Cerebellar cortex (tissue), 1 donor: ENCODE results near the gene CREB5.

Experiments
- DNase-seq: peaks from one replicate; pipeline ENCODE4 v3.0.0-alpha.2; 2015; ENCODE audit warnings: low spot score

The CREB5 gene

DNA sequence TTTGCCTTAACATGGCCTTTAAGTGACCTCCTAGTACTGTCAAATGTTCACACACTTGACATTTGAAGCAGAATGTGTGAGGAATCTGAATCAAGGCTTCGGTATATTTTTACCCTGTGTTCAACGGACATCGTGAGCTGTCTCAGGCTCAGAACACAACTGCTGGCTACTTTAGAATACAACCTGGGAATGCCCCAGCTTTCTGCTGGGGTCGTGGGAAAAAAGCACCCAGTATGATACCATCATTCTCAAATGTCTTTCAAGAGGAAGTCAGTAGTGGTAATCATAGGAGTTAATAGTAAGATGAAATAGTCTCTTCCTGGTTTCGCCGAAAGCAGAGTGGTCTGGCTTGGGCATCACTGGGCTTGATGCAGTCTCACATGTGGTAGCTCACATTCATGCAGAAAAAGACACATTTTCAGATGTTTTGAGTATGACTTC lies 67.2 kb downstream of the CREB5 start:
- DNase-seq, result no peak

- no peak for DNase-seq
Observed at GRCh38 chr7:28480595-28480994, 68.3 kb downstream of the CREB5 start.

- no peak for DNase-seq
Observed at GRCh38 chr7:28481091-28481926, 69.0 kb downstream of the CREB5 start.

DNA sequence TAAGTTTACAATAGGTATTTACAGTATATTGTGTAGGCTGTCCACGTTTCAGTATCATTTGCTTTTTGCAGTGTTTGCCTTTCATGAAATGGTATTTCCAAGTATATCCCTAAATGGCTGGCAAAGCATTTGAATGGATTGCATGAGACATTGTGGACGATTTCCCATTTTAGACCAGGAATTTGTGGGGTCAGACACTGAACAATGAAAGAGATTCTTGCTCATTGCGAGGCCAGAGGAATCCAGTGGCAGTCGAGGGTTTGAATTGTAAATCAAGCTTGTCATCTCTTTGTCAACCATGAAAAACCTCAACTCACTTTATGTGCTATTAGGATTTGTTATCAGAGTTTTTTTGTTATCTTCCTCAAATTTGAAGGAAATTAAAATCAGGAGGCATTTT lies 70.8 kb downstream of the CREB5 start:
- no peak for DNase-seq

DNA sequence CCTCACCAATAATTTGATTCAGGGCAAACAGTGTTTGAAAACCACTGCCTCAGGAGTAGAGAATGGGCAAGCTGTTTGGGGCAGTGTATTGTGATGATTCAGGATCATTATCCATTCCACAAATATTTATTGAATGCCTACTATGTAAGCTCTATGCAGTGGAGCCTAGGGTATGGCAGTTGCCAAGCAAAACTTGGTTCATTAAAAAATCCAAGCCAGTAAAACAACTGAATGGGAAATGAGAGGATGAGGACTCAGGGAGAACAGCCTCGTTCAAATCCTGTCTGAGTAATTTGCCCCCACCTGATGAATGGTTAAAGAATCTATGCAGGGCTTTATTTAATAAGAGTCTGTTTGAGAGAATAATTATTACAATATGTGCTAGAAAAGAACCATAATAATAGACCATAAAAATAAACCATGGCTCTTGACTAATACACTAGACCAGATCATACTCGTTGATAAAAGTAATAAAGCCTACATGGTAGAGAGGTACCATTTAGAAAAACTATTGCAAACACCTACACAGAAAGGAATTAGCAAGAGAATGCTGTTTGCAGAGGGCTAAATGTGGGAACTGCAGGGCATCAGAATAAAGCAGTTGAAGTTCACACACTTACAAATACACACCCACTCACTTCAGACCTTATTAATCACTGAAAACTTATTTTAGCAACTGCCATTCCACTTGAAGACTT lies 71.7 kb downstream of the CREB5 start:
- DNase-seq, result no peak

DNA sequence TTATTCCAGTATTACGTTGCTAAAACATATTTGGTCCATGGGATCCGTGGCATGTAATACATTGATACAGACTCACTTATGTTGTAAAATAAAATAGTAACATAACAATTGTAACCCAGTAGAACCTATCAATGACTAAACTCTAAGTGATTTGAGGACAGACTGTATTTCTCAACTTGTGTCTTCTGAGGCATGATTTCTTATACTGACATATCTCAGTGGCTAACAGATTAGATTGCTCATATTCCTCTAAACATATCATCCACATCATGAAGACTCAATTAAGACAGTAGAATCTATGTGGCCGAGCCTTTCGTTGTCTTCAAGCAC lies 72.3 kb downstream of the CREB5 start:
- no peak for DNase-seq

DNA sequence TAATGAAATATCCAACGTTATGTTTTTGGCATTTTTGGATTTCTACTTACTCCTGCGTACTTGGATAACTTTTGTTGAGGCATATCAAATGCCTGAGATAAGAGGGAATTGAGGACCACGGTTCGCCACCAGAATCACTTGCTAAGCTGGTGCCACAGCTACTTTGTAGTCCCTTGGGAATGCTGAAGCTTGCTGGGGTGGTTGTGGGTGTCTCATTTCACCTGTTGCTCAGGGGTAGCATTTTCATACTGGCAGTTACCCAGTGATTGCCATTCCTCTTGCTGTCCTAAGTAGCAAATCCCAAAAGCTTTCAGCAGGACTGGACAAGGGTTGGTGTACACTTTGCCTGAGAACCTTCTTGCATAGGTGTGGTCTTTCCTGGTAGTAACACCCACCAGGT lies 75.2 kb downstream of the CREB5 start:
- DNase-seq, result no peak

- DNase-seq, result no peak
Observed at GRCh38 chr7:28488061-28488791, 75.9 kb downstream of the CREB5 start.

DNA sequence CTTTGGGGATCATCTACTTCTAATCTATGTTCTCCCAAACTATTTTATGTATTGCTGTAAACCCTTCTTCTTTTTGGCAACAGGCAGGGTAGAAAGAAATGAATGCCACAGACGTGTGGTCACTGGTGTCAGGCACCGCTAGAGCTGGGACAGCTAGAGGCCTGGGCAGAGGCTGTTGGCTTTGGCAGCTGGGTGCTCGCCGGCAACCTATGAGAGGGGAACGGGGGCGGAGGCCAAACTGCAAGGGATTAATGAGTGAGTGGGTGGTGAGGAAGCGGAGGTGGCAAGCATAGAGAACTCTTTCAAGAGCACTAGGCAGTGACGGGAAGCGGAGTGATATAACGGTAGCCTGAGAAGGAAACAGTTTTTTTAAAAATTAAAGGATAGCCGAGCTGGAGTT lies 78.5 kb downstream of the CREB5 start:
- no peak for DNase-seq

GRCh38 chr7:28493477-28493876 lies 81.2 kb downstream of the CREB5 start:
- no peak for DNase-seq

GRCh38 chr7:28497009-28497408 lies 84.7 kb downstream of the CREB5 start:
- no peak for DNase-seq

GRCh38 chr7:28498636-28499035 lies 86.3 kb downstream of the CREB5 start:
- DNase-seq, result no peak

GRCh38 chr7:28500138-28500537 lies 87.8 kb downstream of the CREB5 start:
- no peak for DNase-seq

GRCh38 chr7:28502408-28502807 lies 90.1 kb downstream of the CREB5 start:
- no peak for DNase-seq

- no peak for DNase-seq
Observed at GRCh38 chr7:28503396-28503795, 91.1 kb downstream of the CREB5 start.

DNA sequence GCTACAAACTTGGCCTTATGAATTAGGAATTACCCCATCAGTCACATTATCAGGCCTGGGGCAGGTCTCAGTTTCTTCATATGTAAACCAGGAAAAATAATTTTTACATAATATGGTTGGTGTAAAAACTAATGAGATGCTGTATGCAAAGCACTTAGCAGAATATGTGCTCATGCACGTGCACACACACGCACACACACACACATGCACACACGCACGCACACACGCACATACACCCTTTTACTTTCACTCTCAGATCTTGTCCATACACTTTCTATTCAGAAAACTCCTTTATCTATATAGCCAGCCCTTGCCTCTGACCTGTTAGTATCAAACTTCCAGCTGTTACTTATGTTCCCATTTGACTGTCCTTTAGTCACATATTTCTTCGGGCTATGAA lies 92.7 kb downstream of the CREB5 start:
- no peak for DNase-seq

- no peak for DNase-seq
Observed at GRCh38 chr7:28505867-28506266, 93.5 kb downstream of the CREB5 start.

GRCh38 chr7:28507525-28508282 lies 95.4 kb downstream of the CREB5 start:
- DNase-seq, result no peak

DNA sequence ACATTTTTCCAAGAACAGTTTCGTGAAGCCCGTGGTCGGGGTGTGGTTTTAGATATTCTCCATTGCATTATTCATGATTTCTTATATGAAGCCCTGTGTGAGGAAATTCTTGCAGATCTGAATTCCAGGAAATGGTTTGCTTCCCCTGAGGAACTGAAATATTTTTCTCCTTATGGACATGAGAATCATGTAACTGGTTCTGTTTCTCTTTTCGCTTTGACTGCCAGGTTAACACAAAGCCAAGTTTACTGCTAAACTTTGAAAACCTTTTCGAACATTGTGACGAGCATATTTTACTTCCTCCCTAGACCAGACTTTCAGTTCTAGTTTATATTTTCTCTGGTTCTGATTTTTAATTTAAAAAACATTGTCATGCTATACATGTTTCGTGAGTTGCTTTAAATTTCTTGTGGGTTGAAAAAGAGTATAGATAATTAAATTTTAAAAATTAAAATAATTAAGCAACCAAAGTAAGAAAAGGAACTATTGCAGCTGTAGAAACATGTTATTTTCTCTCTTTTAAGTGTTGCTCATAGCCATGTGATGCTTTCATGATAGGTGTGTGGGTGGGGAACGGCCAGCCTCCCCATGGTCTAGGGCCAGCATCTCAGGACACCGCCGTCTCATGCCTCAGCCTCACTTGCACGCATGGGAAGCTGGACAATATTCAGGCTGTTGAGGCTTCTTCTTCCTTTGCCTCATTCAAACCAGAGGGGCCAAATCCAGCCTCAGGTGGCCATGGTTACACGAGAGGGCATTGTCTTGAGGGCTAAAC lies 97.1 kb downstream of the CREB5 start:
- DNase-seq, result no peak

DNA sequence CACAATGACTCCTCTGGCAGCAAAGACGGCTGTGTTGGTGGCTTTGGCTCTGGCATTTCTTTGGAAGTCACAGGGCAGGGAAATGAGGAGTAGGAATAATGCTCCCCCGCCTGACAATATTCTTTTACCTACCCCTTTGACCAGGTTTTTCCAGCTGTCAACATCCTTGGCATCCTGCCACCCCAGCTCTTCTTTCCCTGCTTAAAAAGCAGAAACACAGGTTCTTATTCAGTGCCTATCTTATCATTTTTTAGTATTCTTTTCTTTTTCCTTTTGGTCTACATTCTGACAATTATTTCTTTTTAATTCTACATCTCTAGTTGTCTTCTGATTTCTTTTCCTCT lies 97.7 kb downstream of the CREB5 start:
- no peak for DNase-seq

DNA sequence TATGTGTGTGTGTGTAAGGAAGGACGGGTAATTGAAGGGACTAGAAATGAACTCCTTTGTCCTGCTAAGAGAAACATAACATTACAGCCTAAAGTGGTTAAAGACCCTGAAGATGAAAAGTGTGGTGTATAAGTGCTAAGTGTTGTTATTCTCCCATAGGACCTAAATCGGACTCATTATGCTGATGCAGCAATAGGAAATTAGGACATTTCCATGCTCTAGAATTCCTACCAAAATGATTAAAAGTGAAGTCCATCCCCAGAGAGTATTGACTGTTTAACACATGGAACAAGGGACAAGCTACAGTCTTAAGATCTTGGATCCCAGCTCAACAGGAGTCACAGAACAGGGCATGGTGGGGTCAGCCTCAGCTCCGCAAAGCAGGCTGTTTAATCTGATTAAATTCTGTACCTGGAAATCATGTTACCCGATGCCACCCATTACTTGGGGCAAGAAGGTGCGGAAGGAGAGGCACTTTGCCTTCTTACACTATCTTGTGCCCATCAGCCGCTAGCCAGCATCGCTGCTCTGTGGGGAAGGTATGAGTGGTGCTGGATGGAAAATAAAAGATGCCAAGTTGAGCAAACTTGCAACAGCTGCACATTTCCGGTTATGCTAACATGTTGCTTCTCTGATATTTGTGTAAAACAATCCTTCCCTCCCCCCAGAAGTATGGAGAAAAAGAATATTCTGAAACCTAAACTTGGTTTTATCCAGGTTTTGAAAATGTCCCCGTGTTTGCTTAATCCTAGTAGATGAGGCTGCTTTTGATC lies 100.5 kb downstream of the CREB5 start:
- DNase-seq, result no peak
